Fibroblast of mammary gland (primary cell): ENCODE results near the gene CLDN7.

Source experiments
- DNase-seq: peaks from one replicate; pipeline ENCODE4 v3.0.0-alpha.2; 2010; ENCODE audit warnings: low read depth
- H3K4me3 ChIP-seq: 2 replicates; pipeline ENCODE4 v1.5.1; 2011; ENCODE audit warnings: low read depth, mild to moderate bottlenecking, low read length, moderate library complexity; ENCODE audit not compliant: control insufficient read depth
- CTCF ChIP-seq: conservative IDR thresholded peaks from 2 replicates; pipeline ENCODE4 v1.5.1; 2011; ENCODE audit warnings: low read depth, low read length, inconsistent platforms; ENCODE audit not compliant: control insufficient read depth, insufficient read depth

CLDN7 gene, protein sequence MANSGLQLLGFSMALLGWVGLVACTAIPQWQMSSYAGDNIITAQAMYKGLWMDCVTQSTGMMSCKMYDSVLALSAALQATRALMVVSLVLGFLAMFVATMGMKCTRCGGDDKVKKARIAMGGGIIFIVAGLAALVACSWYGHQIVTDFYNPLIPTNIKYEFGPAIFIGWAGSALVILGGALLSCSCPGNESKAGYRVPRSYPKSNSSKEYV

GRCh38 chr17:7262192-7262934 is at the start of gene CLDN7:
TSS of gene CLDN7 (minus strand) at chr17:7262478. CDS start at chr17:7262043, 435 bp downstream.
- no peak for TF ChIP-seq CTCF
- DNase-seq, result no peak
- peak within 1 kb of the TSS; percentile 32 for H3K4me3 ChIP-seq

DNA sequence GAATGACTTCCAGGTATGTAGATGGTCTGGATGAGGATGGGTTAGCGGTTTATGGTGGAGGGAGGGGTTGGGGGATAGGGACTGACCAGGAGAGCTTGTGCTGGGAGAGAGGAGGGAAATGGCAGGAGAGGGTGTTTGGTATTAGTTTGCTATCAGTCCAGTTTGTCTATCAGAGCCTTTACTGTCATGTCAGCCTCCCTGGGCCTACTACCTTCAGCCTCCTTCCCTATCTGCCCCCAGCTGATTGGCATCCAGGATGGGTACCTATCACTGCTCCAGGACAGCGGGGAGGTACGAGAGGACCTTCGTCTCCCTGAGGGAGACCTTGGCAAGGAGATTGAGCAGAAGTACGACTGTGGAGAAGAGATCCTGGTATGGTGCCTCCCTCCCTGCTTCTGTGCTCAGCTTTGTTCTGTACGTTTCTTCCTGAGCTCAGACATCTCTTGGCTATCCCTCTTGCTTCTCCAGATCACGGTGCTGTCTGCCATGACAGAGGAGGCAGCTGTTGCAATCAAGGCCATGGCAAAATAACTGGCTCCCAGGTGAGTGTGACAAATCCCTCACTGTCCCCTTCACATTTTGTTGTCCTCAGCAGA is 48.9 kb upstream of the CLDN7 start:
- no peak for DNase-seq
- TF ChIP-seq CTCF, result no peak
- H3K4me3 ChIP-seq, result no peak overlapping the region

DNA sequence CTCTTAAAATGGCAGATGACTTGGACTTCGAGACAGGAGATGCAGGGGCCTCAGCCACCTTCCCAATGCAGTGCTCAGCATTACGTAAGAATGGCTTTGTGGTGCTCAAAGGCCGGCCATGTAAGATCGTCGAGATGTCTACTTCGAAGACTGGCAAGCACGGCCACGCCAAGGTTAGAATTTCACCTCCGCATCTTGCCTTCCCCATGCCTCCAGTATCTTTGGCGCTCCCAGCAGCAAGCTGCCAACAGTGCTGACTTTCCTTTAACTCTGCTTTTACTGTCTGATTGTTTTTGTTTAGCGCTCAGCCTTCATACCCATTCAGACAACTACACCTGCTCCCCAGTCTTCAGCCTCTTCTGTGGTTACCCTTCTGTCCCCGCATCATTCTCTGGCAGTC is 47.4 kb upstream of the CLDN7 start:
- H3K4me3 ChIP-seq, result peak overlapping the region; percentile 100

GRCh38 chr17:7308625-7309433 is 46.6 kb upstream of the CLDN7 start:
- TF ChIP-seq CTCF, result no peak
- H3K4me3 ChIP-seq, result peak overlapping the region; percentile 100
- DNase-seq, result peak; percentile 81

More for the DNA sequence above, 47.4 kb upstream of the CLDN7 start:
- no peak for DNase-seq
- TF ChIP-seq CTCF, result no peak

- peak; percentile 30 for DNase-seq
- H3K4me3 ChIP-seq, result peak overlapping the region; percentile 100
- TF ChIP-seq CTCF, result no peak
These were observed 45.7 kb upstream of the CLDN7 start for GRCh38 chr17:7307686-7308624.
